Measurements from ENCODE around the gene ANKRD36. TPM values are rescaled to one million over a fixed set of nuclear protein-coding genes. Genes with fewer than 3 reads are reported as not detected.

The ANKRD36 gene
- total and polyA plus RNA-seq, 2 of the 13 experiments (the other 11 are each of a cell fraction or from before 2014, with no cell fraction given), result 6.4 to 27.3 TPM

- TF ChIP-seq, protein P1, sequence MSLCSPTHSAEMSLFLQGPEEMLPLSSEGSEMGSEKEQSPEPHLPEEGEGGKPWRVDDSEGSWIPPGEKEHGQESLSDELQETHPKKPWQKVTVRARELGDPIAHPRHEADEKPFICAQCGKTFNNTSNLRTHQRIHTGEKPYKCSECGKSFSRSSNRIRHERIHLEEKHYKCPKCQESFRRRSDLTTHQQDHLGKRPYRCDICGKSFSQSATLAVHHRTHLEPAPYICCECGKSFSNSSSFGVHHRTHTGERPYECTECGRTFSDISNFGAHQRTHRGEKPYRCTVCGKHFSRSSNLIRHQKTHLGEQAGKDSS (CRISPR knock-in tag; IDR thresholded peaks at IDR 0.05; ENCODE audit: borderline replicate concordance, low read depth), result peak; percentile 73; the same call in 1 of the 2 replicates
- TF ChIP-seq ZNF329 (CRISPR knock-in tag; IDR thresholded peaks at IDR 0.05; ENCODE audit: low read depth) (peak; percentile 60; the same call in 1 of the 2 replicates), ZFP36L1 (CRISPR knock-in tag; IDR thresholded peaks at IDR 0.05) (peak; percentile 67; the same call in 1 of the 2 replicates), PHF8 (CRISPR knock-in tag; IDR thresholded peaks at IDR 0.05) (peak; percentile 97), AKAP8 (CRISPR knock-in tag; IDR thresholded peaks at IDR 0.05) (0 out of 2 replicates have a peak, but pooled peaks have one; percentile 33), ZNF891 (CRISPR knock-in tag; IDR thresholded peaks at IDR 0.05) (peak; percentile 76; the same call in 1 of the 2 replicates), TFAP4 (IDR thresholded peaks at IDR 0.05; ENCODE audit: borderline replicate concordance, low read depth) (peak; percentile 35; the same call in 1 of the 2 replicates), ZBTB10 (CRISPR knock-in tag; IDR thresholded peaks at IDR 0.05; ENCODE audit: borderline replicate concordance) (0 out of 2 replicates have a peak, but pooled peaks have one; percentile 21), ZNF850 (CRISPR knock-in tag; conservative IDR thresholded peaks at IDR 0.05) (0 out of 2 replicates have a peak, but pooled peaks have one; percentile 77), ZNF619 (CRISPR knock-in tag; IDR thresholded peaks at IDR 0.05) (peak; percentile 26; the same call in 1 of the 2 replicates), ZNF510 (CRISPR knock-in tag; IDR thresholded peaks at IDR 0.05; ENCODE audit: low read depth) (peak; percentile 69; the same call in 1 of the 2 replicates), ZNF441 (CRISPR knock-in tag; IDR thresholded peaks at IDR 0.05; ENCODE audit: borderline replicate concordance) (0 out of 2 replicates have a peak, but pooled peaks have one; percentile 17), ZSCAN22 (CRISPR knock-in tag; IDR thresholded peaks at IDR 0.05) (peak; percentile 78), GFI1 (CRISPR knock-in tag; IDR thresholded peaks at IDR 0.05; ENCODE audit: borderline replicate concordance) (peak; percentile 59; the same call in 1 of the 2 replicates), RXRB (CRISPR knock-in tag; IDR thresholded peaks at IDR 0.05; ENCODE audit: borderline replicate concordance) (peak; percentile 21; the same call in 1 of the 2 replicates), ZNF800 (CRISPR knock-in tag; IDR thresholded peaks at IDR 0.05) (peak; percentile 92), MED1 (CRISPR knock-in tag; IDR thresholded peaks at IDR 0.05) (peak; percentile 73), GATAD2A (CRISPR knock-in tag; IDR thresholded peaks at IDR 0.05) (peak; percentile 45; the same call in 1 of the 2 replicates), ZNF224 (CRISPR knock-in tag; IDR thresholded peaks at IDR 0.05) (peak; percentile 67; the same call in 1 of the 2 replicates)
- TF ChIP-seq, protein P2, sequence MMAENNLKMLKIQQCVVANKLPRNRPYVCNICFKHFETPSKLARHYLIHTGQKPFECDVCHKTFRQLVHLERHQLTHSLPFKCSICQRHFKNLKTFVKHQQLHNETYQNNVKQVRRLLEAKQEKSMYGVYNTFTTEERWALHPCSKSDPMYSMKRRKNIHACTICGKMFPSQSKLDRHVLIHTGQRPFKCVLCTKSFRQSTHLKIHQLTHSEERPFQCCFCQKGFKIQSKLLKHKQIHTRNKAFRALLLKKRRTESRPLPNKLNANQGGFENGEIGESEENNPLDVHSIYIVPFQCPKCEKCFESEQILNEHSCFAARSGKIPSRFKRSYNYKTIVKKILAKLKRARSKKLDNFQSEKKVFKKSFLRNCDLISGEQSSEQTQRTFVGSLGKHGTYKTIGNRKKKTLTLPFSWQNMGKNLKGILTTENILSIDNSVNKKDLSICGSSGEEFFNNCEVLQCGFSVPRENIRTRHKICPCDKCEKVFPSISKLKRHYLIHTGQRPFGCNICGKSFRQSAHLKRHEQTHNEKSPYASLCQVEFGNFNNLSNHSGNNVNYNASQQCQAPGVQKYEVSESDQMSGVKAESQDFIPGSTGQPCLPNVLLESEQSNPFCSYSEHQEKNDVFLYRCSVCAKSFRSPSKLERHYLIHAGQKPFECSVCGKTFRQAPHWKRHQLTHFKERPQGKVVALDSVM (CRISPR knock-in tag; IDR thresholded peaks at IDR 0.05), result peak; percentile 57; the same call in 1 of the 2 replicates
Observed at GRCh38 chr2:97113050-97113881, at the start of gene ANKRD36 (continued).

All from HepG2 (cell line).